ENCODE data around the gene PRKD1. TPM values are rescaled to one million over a fixed set of nuclear protein-coding genes. Genes with fewer than 3 reads are reported as not detected.

PRKD1 gene
- total and polyA plus RNA-seq, 10 of the 15 experiments (the other 5 are each of a cell fraction or from before 2014, with no cell fraction given) = 0.02 to 0.56 TPM; not detected in 8

GRCh38 chr14:29798108-29798663, 129.5 kb downstream of the PRKD1 start:
- SMC1A ChIA-PET (ENCODE audit: uncharacterized antibody, unreplicated experiment) = interaction anchor here (0.9 kb wide), 1 partner anchor 59 kb away, joined by 3 read pairs; no protein-coding TSS in a partner anchor
- TF ChIP-seq, protein P1, sequence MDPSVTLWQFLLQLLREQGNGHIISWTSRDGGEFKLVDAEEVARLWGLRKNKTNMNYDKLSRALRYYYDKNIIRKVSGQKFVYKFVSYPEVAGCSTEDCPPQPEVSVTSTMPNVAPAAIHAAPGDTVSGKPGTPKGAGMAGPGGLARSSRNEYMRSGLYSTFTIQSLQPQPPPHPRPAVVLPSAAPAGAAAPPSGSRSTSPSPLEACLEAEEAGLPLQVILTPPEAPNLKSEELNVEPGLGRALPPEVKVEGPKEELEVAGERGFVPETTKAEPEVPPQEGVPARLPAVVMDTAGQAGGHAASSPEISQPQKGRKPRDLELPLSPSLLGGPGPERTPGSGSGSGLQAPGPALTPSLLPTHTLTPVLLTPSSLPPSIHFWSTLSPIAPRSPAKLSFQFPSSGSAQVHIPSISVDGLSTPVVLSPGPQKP (IDR thresholded peaks at IDR 0.05; ENCODE audit: low read depth, low read length) = no peak
- TF ChIP-seq BCL11A (IDR thresholded peaks at IDR 0.05; ENCODE audit: low read depth, low read length) (no peak), IRF4 (IDR thresholded peaks at IDR 0.05; ENCODE audit: low read depth, low read length) (no peak), BHLHE40 (IDR thresholded peaks at IDR 0.05; ENCODE audit: borderline replicate concordance in 1 of 2, low read depth in 2 of 2, low read length in 1 of 2) (no peak)
- TF ChIP-seq, protein P2, sequence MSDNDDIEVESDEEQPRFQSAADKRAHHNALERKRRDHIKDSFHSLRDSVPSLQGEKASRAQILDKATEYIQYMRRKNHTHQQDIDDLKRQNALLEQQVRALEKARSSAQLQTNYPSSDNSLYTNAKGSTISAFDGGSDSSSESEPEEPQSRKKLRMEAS (IDR thresholded peaks at IDR 0.05; ENCODE audit: low read depth, low read length) = no peak
- TF ChIP-seq, protein P3, sequence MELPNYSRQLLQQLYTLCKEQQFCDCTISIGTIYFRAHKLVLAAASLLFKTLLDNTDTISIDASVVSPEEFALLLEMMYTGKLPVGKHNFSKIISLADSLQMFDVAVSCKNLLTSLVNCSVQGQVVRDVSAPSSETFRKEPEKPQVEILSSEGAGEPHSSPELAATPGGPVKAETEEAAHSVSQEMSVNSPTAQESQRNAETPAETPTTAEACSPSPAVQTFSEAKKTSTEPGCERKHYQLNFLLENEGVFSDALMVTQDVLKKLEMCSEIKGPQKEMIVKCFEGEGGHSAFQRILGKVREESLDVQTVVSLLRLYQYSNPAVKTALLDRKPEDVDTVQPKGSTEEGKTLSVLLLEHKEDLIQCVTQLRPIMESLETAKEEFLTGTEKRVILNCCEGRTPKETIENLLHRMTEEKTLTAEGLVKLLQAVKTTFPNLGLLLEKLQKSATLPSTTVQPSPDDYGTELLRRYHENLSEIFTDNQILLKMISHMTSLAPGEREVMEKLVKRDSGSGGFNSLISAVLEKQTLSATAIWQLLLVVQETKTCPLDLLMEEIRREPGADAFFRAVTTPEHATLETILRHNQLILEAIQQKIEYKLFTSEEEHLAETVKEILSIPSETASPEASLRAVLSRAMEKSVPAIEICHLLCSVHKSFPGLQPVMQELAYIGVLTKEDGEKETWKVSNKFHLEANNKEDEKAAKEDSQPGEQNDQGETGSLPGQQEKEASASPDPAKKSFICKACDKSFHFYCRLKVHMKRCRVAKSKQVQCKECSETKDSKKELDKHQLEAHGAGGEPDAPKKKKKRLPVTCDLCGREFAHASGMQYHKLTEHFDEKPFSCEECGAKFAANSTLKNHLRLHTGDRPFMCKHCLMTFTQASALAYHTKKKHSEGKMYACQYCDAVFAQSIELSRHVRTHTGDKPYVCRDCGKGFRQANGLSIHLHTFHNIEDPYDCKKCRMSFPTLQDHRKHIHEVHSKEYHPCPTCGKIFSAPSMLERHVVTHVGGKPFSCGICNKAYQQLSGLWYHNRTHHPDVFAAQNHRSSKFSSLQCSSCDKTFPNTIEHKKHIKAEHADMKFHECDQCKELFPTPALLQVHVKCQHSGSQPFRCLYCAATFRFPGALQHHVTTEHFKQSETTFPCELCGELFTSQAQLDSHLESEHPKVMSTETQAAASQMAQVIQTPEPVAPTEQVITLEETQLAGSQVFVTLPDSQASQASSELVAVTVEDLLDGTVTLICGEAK (IDR thresholded peaks at IDR 0.05; ENCODE audit: borderline replicate concordance) = no peak
- H3K27ac ChIP-seq (ENCODE audit: control insufficient read depth, insufficient read depth) = no peak overlapping the region
- H3K9me3 ChIP-seq (replicated peaks; ENCODE audit: control insufficient read depth, insufficient read depth, low read length) = no peaks in the 10 kb centered on the region
- H2AFZ ChIP-seq (ENCODE audit: control insufficient read depth, low read depth, low read length) = no peak overlapping the region
- ATAC-seq (no peak), FAIRE-seq (no peak), DNase-seq (ENCODE audit: low read depth, low spot score) (no peak)
- H3K79me2 ChIP-seq (ENCODE audit: control insufficient read depth, insufficient read depth, low read length) = no peaks in the 10 kb centered on the region
- intact Hi-C loops (cut with micrococcal nuclease; ENCODE audit: unreplicated experiment) = no loop called here
- BruUV-seq (replicated peaks) = no TSS peak
- H3K4me3 ChIP-seq = no peak overlapping the region
- no peaks in the 10 kb centered on the region for H4K20me1 ChIP-seq (ENCODE audit: control insufficient read depth, insufficient read depth)
- CTCF ChIA-PET = interaction anchor here (1.0 kb wide), 1 partner anchor 16 kb away, joined by 4 read pairs; no protein-coding TSS in a partner anchor
- RAD21 ChIA-PET (ENCODE audit: unreplicated experiment) = no interaction called here
- no peaks in the 10 kb centered on the region for H3K4me1 ChIP-seq (ENCODE audit: control insufficient read depth, insufficient read depth, low read length)
- POLR2A ChIA-PET = no interaction called here
- no peaks in the 10 kb centered on the region for H3K36me3 ChIP-seq (ENCODE audit: control insufficient read depth in 2 of 2, insufficient read depth in 2 of 2, low read length in 1 of 2)
- H3K9ac ChIP-seq (ENCODE audit: control insufficient read depth, insufficient read depth, low read length) = no peak overlapping the region
- H3K27me3 ChIP-seq (replicated peaks in 1 of 2; ENCODE audit: control insufficient read depth in 2 of 2, insufficient read depth in 2 of 2, low read length in 1 of 2) = no peaks in the 10 kb centered on the region
- 17% methylated on average over 2 of the region's 2 CpGs for WGBS (ENCODE audit: insufficient coverage, insufficient replicate concordance, low lambda C conversion rate, missing lambda C conversion rate)
- H3K4me2 ChIP-seq (ENCODE audit: control insufficient read depth, insufficient read depth) = no peak overlapping the region
- in situ Hi-C loops (cut with MboI) = no loop called here
